K562 (cell line): ENCODE measurements around the gene TMBIM4. TPM values are rescaled to one million over a fixed set of nuclear protein-coding genes. Genes with fewer than 3 reads are reported as not detected.

ENCODE experiments used
- ATAC-seq: fragments of 200-7000 bp; cut with Tn5 transposase; 3 replicates; pipeline ENCODE4 v1.9.1; 2020; ENCODE audit warnings: moderate library complexity
- BruUV-seq: library from RNA; stranded (reverse); fragments of 400-500 nt; replicated peaks from 2 replicates; lab custom pipeline; 2021; lab: Mats Ljungman, UMichigan
- CTCF ChIA-PET: fragments of 300-600 bp; formaldehyde crosslinking; extraction: SDS; loops from one replicate; lab custom pipeline; 2021; ENCODE audit warnings: low intra/inter-chr PET ratio; lab: Yijun Ruan, JAX
- POLR2A ChIA-PET: fragments of 300-600, 350-650 bp; sonication (Branson Sonifier 250); formaldehyde crosslinking; extraction: SDS; loops from one replicate; lab custom pipeline; 2021; ENCODE audit warnings: antibody characterized with exemption, inconsistent platforms; lab: Yijun Ruan, JAX
- DNase-seq, 4 experiments: peaks; one replicate each; pipeline versions ENCODE4 v3.0.0 to v3.0.0-alpha.2; 2011 to 2018; ENCODE audit warnings: low spot score in 3 of 4, mixed read lengths in 3 of 4; ENCODE audit errors: extremely low read depth in 1 of 4
- FAIRE-seq: peaks from 2 replicates; lab custom pipeline; 2011; peaks lifted over from hg19 to GRCh38; lab: Jason Lieb, UNC
- H2AFZ ChIP-seq: 2 replicates; pipeline ENCODE4 v1.6.0; 2011; ENCODE audit warnings: low read depth, low read length, control low read depth, inconsistent platforms
- H3K27ac ChIP-seq: fragments of 200-600 bp; 3 replicates; pipeline ENCODE4 v1.8.0; 2011; ENCODE audit warnings: low read depth, mild to moderate bottlenecking, control low read depth, inconsistent platforms, low read length, moderate library complexity, mixed read lengths; ENCODE audit errors: extremely low read depth
- H3K27me3 ChIP-seq, 2 experiments: fragments of 300-600 bp in 1 of 2; 2 replicates in 1 of 2; 3 replicates in 1 of 2; pipeline versions ENCODE4 v1.6.0 to v1.8.0; 2011; ENCODE audit warnings: inconsistent platforms in 2 of 2, low read length in 2 of 2, mild to moderate bottlenecking in 1 of 2, mixed read lengths in 1 of 2, moderate library complexity in 1 of 2; ENCODE audit not compliant: control insufficient read depth in 2 of 2, insufficient read depth in 2 of 2
- H3K36me3 ChIP-seq: fragments of 300-600 bp; 3 replicates; pipeline ENCODE4 v1.8.0; 2011; ENCODE audit warnings: mild to moderate bottlenecking, low read length, inconsistent platforms; ENCODE audit not compliant: control insufficient read depth, insufficient read depth
- H3K4me1 ChIP-seq, 2 experiments: fragments of 200-600 bp in 1 of 2; replicated peaks in 1 of 2; 2 replicates in 1 of 2; 3 replicates in 1 of 2; pipeline versions ENCODE4 v1.5.1 to v1.8.0; 2011; ENCODE audit warnings: inconsistent platforms in 2 of 2, low read length in 2 of 2, mild to moderate bottlenecking in 1 of 2, mixed read lengths in 1 of 2, moderate library complexity in 1 of 2; ENCODE audit not compliant: control insufficient read depth in 2 of 2, insufficient read depth in 2 of 2
- H3K4me2 ChIP-seq: 2 replicates; pipeline ENCODE4 v1.6.1; 2011; ENCODE audit warnings: low read length, control low read depth, inconsistent platforms, mixed read lengths; ENCODE audit not compliant: insufficient read depth
- H3K4me3 ChIP-seq: fragments of 200-600 bp; sonication (generic), shearing (Covaris generic); 2 replicates; pipeline ENCODE4 v1.5.1; 2016; ENCODE audit warnings: control low read depth, inconsistent platforms
- H3K79me2 ChIP-seq: fragments of 200-600 bp; 3 replicates; pipeline ENCODE4 v1.8.0; 2011; ENCODE audit warnings: low read length, inconsistent platforms; ENCODE audit not compliant: control insufficient read depth, insufficient read depth
- H3K9ac ChIP-seq, 2 experiments: 2 replicates each; pipeline versions ENCODE4 v1.6.0 to v1.6.1; 2011; ENCODE audit warnings: low read depth in 2 of 2, low read length in 2 of 2, control low read depth in 1 of 2, inconsistent platforms in 1 of 2, mild to moderate bottlenecking in 1 of 2, mixed read lengths in 1 of 2; ENCODE audit not compliant: insufficient read depth in 1 of 2
- H3K9me1 ChIP-seq: one replicate; pipeline ENCODE4 v1.6.0; 2011; ENCODE audit warnings: inconsistent platforms, mild to moderate bottlenecking, low read length, moderate library complexity; ENCODE audit not compliant: control insufficient read depth, insufficient read depth
- H3K9me3 ChIP-seq: replicated peaks from 2 replicates; pipeline ENCODE4 v1.5.1; 2011; ENCODE audit warnings: low read depth, low read length, inconsistent platforms; ENCODE audit not compliant: control insufficient read depth, insufficient read depth
- H4K20me1 ChIP-seq: replicated peaks from 2 replicates; pipeline ENCODE4 v1.6.1; 2011; ENCODE audit warnings: low read length, inconsistent platforms, mixed read lengths; ENCODE audit not compliant: control insufficient read depth, insufficient read depth
- CEBPB ChIP-seq: fragments of 450-650 bp; IDR thresholded peaks from 2 replicates; pipeline ENCODE4 v1.6.1; 2016; ENCODE audit warnings: missing genetic modification characterization, missing compliant biosample characterization
- CEBPG ChIP-seq, 3 experiments: fragments of 200-800 bp in 1 of 3; sonication (Bioruptor generic) in 1 of 3; sonication (generic) in 1 of 3; formaldehyde crosslinking in 1 of 3; IDR thresholded peaks in 2 of 3; conservative IDR thresholded peaks in 1 of 3; 2 replicates each; pipeline versions ENCODE4 v1.6.1 to v1.8.0; 2016 to 2022; ENCODE audit warnings: missing compliant biosample characterization in 2 of 3, missing genetic modification characterization in 2 of 3, mild to moderate bottlenecking in 1 of 3, missing genetic modification reagents in 1 of 3
- HNRNPUL1 ChIP-seq: fragments of 200-400 bp; formaldehyde crosslinking; IDR thresholded peaks from 2 replicates; pipeline ENCODE4 v1.6.1; 2017; ENCODE audit warnings: low read length
- NFIC ChIP-seq: fragments of 450-650 bp; IDR thresholded peaks from 2 replicates; pipeline ENCODE4 v1.6.1; 2017; ENCODE audit warnings: mild to moderate bottlenecking, inconsistent platforms
- ZBTB7A ChIP-seq: IDR thresholded peaks from 2 replicates; pipeline ENCODE4 v1.6.1; 2011; ENCODE audit warnings: low read depth, mild to moderate bottlenecking, low read length, moderate library complexity, borderline replicate concordance; ENCODE audit not compliant: control insufficient read depth
- WGBS: fragments of 100-300 bp; shearing (Covaris generic); methylation state at CpG from one replicate; pipeline ENCODE4 v1.1.6; 2016; ENCODE audit warnings: low coverage, mixed read lengths; ENCODE audit not compliant: insufficient coverage; ENCODE audit errors: missing lambda C conversion rate; 5-methylcytosine and 5-hydroxymethylcytosine counted together
- in situ Hi-C: fragments of 300-500 bp; cut with MboI; formaldehyde crosslinking; loops from 4 replicates; pipeline ENCODE4 v1.15.0; 2018; ENCODE audit warnings: inconsistent platforms, mixed read lengths
- intact Hi-C: fragments of 100-400 bp; cut with micrococcal nuclease; formaldehyde crosslinking; loops from 2 replicates; pipeline ENCODE4 v1.14.2; 2022
- polyA plus RNA-seq, 8 experiments: library from polyadenylated mRNA; depleted of rRNA in 4 of 8; stranded (reverse) in 5 of 8; unstranded in 3 of 8; fragments of >200 nt; fragmentation: Nextera tagmentation in 2 of 8; fragmentation: Illumina TruSeq in 1 of 8; extraction: Ambion mirVana in 2 of 8; extraction: Trizol in 1 of 8; gene quantifications; 2 replicates each; pipeline versions ENCODE4 v1.2.1 to v1.2.3, GENCODE V29; 2011 to 2014; ENCODE audit warnings: inconsistent platforms in 1 of 8, missing spikeins in 1 of 8
- total RNA-seq, 7 experiments: library from RNA; depleted of rRNA in 6 of 7; stranded (reverse); fragments of >200 nt in 6 of 7; fragmentation: Illumina TruSeq in 2 of 7; extraction: Trizol in 2 of 7; gene quantifications; 2 replicates each; pipeline versions ENCODE4 v1.2.1 to v1.2.3, GENCODE V29; 2011 to 2021; ENCODE audit warnings: low replicate concordance in 1 of 7

The TMBIM4 gene
- total and polyA plus RNA-seq, 9 of the 15 experiments (the other 6 are each of a cell fraction or from before 2014, with no cell fraction given), result 18.6 to 272 (median 50.0) TPM

- FAIRE-seq, result no peak
- intact Hi-C loops, result no loop called here
Measured at GRCh38 chr12:66113471-66113870, 56.3 kb downstream of the TMBIM4 start.

GRCh38 chr12:66111605-66112004, 58.2 kb downstream of the TMBIM4 start:
- POLR2A ChIA-PET, result no interaction called here
- FAIRE-seq, result no peak
- TF ChIP-seq CEBPG (CRISPR knock-in tag; IDR thresholded peaks at IDR 0.05) (no peak), CEBPG (tag; conservative IDR thresholded peaks at IDR 0.05 in 1 of 2, IDR thresholded peaks at IDR 0.05 in 1 of 2) (peak in 1 of 2 experiments; percentile 44; a peak in 1 of 4 replicates), CEBPB (tag) (peak; percentile 48), HNRNPUL1 (no peak)

More at GRCh38 chr12:66113471-66113870, 56.3 kb downstream of the TMBIM4 start:
- no peaks in the 10 kb centered on the region for H3K36me3 ChIP-seq
- in situ Hi-C loops, result no loop called here
- H3K27ac ChIP-seq, result no peak overlapping the region
- ATAC-seq (no peak), DNase-seq (no peak)
- H3K9me3 ChIP-seq, result no peaks in the 10 kb centered on the region
- no peak overlapping the region for H3K9ac ChIP-seq
- no peaks in the 10 kb centered on the region for H3K9me1 ChIP-seq
- ChIA-PET CTCF (no interaction called here), POLR2A (interaction anchor here (0.7 kb wide), 1 partner anchor 37 kb away, joined by 3 read pairs; no protein-coding TSS in a partner anchor)
- WGBS, result 80% methylated on average over 1 of the region's 1 CpG
- BruUV-seq, result no TSS peak
- H2AFZ ChIP-seq, result no peak overlapping the region
- H3K4me2 ChIP-seq, result no peak overlapping the region
- no peaks in the 10 kb centered on the region for H3K27me3 ChIP-seq
- H3K4me1 ChIP-seq, result no peaks in the 10 kb centered on the region
- no peaks in the 10 kb centered on the region for H4K20me1 ChIP-seq
- H3K79me2 ChIP-seq, result no peaks in the 10 kb centered on the region
- H3K4me3 ChIP-seq, result no peak overlapping the region
- TF ChIP-seq ZBTB7A, result no peak
- peak; percentile 55; the same call in 1 of the 2 replicates for TF ChIP-seq NFIC

More at GRCh38 chr12:66111605-66112004, 58.2 kb downstream of the TMBIM4 start:
- no peaks in the 10 kb centered on the region for H3K27me3 ChIP-seq
- in situ Hi-C loops, result no loop called here
- no peak overlapping the region for H3K9ac ChIP-seq
- H3K27ac ChIP-seq, result no peak overlapping the region
- intact Hi-C loops, result no loop called here
- H3K36me3 ChIP-seq, result no peaks in the 10 kb centered on the region
- no peaks in the 10 kb centered on the region for H4K20me1 ChIP-seq
- no peak overlapping the region for H3K4me2 ChIP-seq
- DNase-seq (no peak), ATAC-seq (no peak)
- H3K79me2 ChIP-seq, result no peaks in the 10 kb centered on the region
- H3K9me1 ChIP-seq, result no peaks in the 10 kb centered on the region
- no peak overlapping the region for H3K4me3 ChIP-seq
- BruUV-seq, result no TSS peak
- CTCF ChIA-PET, result no interaction called here
- no peaks in the 10 kb centered on the region for H3K4me1 ChIP-seq
- no peaks in the 10 kb centered on the region for H3K9me3 ChIP-seq
- no peak overlapping the region for H2AFZ ChIP-seq
